CD4-positive, alpha-beta memory T cell (primary cell): Measurements from ENCODE around the gene B3GNT2. TPM values are rescaled to one million over a fixed set of nuclear protein-coding genes. Genes with fewer than 3 reads are reported as not detected.

Experiments
- CTCF ChIA-PET: fragments of 350-600 bp; sonication (Branson Sonifier 250); formaldehyde crosslinking; loops from one replicate; lab custom pipeline; 2021; ENCODE audit warnings: inconsistent platforms; ENCODE audit not compliant: partially characterized antibody; lab: Charles Lee
- POLR2A ChIA-PET: fragments of 350-600 bp; sonication (Branson Sonifier 250); formaldehyde crosslinking; loops from one replicate; lab custom pipeline; 2021; ENCODE audit not compliant: partially characterized antibody; lab: Charles Lee
- DNase-seq, 5 donors: peaks; one replicate each; pipeline versions ENCODE4 v3.0.0 to v3.0.0-alpha.2; 2020 to 2022; ENCODE audit warnings: mixed read lengths in 1 of 5
- H3K27ac ChIP-seq: one replicate; pipeline ENCODE4 v1.7.0; 2013; ENCODE audit warnings: low read depth, low read length
- H3K27me3 ChIP-seq: 2 replicates; pipeline ENCODE4 v1.7.0; 2013; ENCODE audit warnings: mild to moderate bottlenecking, low read length, moderate library complexity; ENCODE audit not compliant: insufficient read depth
- H3K36me3 ChIP-seq: 2 replicates; pipeline ENCODE4 v1.7.0; 2013; ENCODE audit warnings: mild to moderate bottlenecking, low read length, moderate library complexity; ENCODE audit not compliant: insufficient read depth
- H3K4me1 ChIP-seq: 2 replicates; pipeline ENCODE4 v1.7.0; 2013; ENCODE audit warnings: mild to moderate bottlenecking, low read length, moderate library complexity; ENCODE audit not compliant: insufficient read depth
- H3K4me3 ChIP-seq, 2 donors: one replicate each; pipeline ENCODE4 v1.7.0; 2013; ENCODE audit warnings: low read length in 2 of 2, mild to moderate bottlenecking in 1 of 2
- H3K9me3 ChIP-seq, 2 donors: one replicate each; pipeline ENCODE4 v1.7.0; 2013; ENCODE audit warnings: low read length in 2 of 2, control low read depth in 1 of 2; ENCODE audit not compliant: control insufficient read depth in 1 of 2
- H3K27ac Mint-ChIP-seq, 7 donors: one replicate each; pipeline ENCODE4 v1.8.0; 2020 to 2021; ENCODE audit warnings: mixed read lengths in 7 of 7, mild to moderate bottlenecking in 6 of 7, inconsistent platforms in 3 of 7, moderate library complexity in 3 of 7
- H3K27me3 Mint-ChIP-seq, 2 donors: one replicate each; pipeline ENCODE4 v1.8.0; 2020 to 2021; ENCODE audit warnings: mixed read lengths in 2 of 2
- H3K36me3 Mint-ChIP-seq, 2 donors: one replicate each; pipeline ENCODE4 v1.8.0; 2020 to 2021; ENCODE audit warnings: mixed read lengths in 2 of 2, inconsistent platforms in 1 of 2, mild to moderate bottlenecking in 1 of 2
- H3K4me1 Mint-ChIP-seq, 4 donors: one replicate each; pipeline ENCODE4 v1.8.0; 2020 to 2021; ENCODE audit warnings: mixed read lengths in 4 of 4, mild to moderate bottlenecking in 1 of 4
- H3K4me3 Mint-ChIP-seq, 8 donors: one replicate each; pipeline ENCODE4 v1.8.0; 2020 to 2021; ENCODE audit warnings: mixed read lengths in 8 of 8, mild to moderate bottlenecking in 7 of 8, moderate library complexity in 6 of 8, inconsistent platforms in 3 of 8
- H3K9me3 Mint-ChIP-seq, 8 donors: one replicate each; pipeline ENCODE4 v1.8.0; 2020 to 2021; ENCODE audit warnings: mixed read lengths in 8 of 8, mild to moderate bottlenecking in 5 of 8, inconsistent platforms in 3 of 8, moderate library complexity in 1 of 8
- intact Hi-C: fragments of 100-400 bp; cut with micrococcal nuclease; formaldehyde crosslinking; loops from one replicate; pipeline ENCODE4 v1.15.1; 2023
- polyA plus RNA-seq, 2 donors: library from polyadenylated mRNA; unstranded; fragments of 300-500 nt; fragmentation: Illumina TruSeq; gene quantifications; one replicate each; pipeline ENCODE4 v1.2.3, GENCODE V29; 2021
- total RNA-seq, 2 experiments: library from RNA; stranded (reverse); gene quantifications; one replicate each; pipeline ENCODE4 v1.2.3, GENCODE V29; 2021

The B3GNT2 gene
- total and polyA plus RNA-seq, 4 experiments from 2014 or later: 18.3 to 55.7 (median 24.3) TPM

- H3K27ac ChIP-seq: no peak overlapping the region
- no peaks in the 10 kb centered on the region for H3K9me3 ChIP-seq
- peaks cover 81% of the 10 kb centered on the region for H3K4me1 ChIP-seq
- no peaks in the 10 kb centered on the region for H3K27me3 ChIP-seq
- no peaks in the 10 kb centered on the region for H3K27me3 Mint-ChIP-seq
- ChIA-PET POLR2A (no interaction called here), CTCF (no interaction called here)
- H3K27ac Mint-ChIP-seq: peak overlapping the region in 4 of 7 donors; percentile 44 to 67 (median 56)
- no peak overlapping the region for H3K4me3 ChIP-seq
- no peaks in the 10 kb centered on the region for H3K36me3 ChIP-seq
- H3K9me3 Mint-ChIP-seq: peaks cover 3 to 31% (median 10%) of the 10 kb centered on the region in 8 donors
- no peak for DNase-seq
- H3K4me3 Mint-ChIP-seq: peak overlapping the region in 2 of 8 donors; percentile 31 to 57
- peaks cover 31 to 34% of the 10 kb centered on the region in 2 donors for H3K36me3 Mint-ChIP-seq
- H3K4me1 Mint-ChIP-seq: peaks cover 58 to 95% (median 77%) of the 10 kb centered on the region in 4 donors
- intact Hi-C loops: no loop called here
Observed at GRCh38 chr2:62215306-62216064, 19.6 kb downstream of the B3GNT2 start.

- Mint-ChIP-seq H3K36me3 (peaks cover 32 to 34% of the 10 kb centered on the region in 2 donors), H3K4me1 (peaks cover 63 to 99% (median 81%) of the 10 kb centered on the region in 4 donors), H3K27me3 (no peaks in the 10 kb centered on the region), H3K27ac (peak overlapping the region; percentile 10 to 67 (median 35)), H3K4me3 (peak overlapping the region in 3 of 8 donors; percentile 24 to 57 (median 31)), H3K9me3 (peaks cover 3 to 26% (median 10%) of the 10 kb centered on the region in 8 donors)
- no peaks in the 10 kb centered on the region for H3K9me3 ChIP-seq
- no peak overlapping the region for H3K4me3 ChIP-seq
- no peaks in the 10 kb centered on the region for H3K36me3 ChIP-seq
- peaks cover 88% of the 10 kb centered on the region for H3K4me1 ChIP-seq
- H3K27ac ChIP-seq: no peak overlapping the region
- H3K27me3 ChIP-seq: no peaks in the 10 kb centered on the region
- POLR2A ChIA-PET: no interaction called here
- no peak for DNase-seq
- intact Hi-C loops: no loop called here
- CTCF ChIA-PET: interaction anchor here (1.4 kb wide), 1 partner anchor 12 kb away, joined by 6 read pairs; no protein-coding TSS in a partner anchor
Observed at GRCh38 chr2:62216113-62216512, 20.2 kb downstream of the B3GNT2 start.

- H3K4me3 ChIP-seq: no peak overlapping the region
- Mint-ChIP-seq H3K9me3 (peaks cover 2 to 21% (median 7%) of the 10 kb centered on the region in 8 donors), H3K4me3 (peak overlapping the region in 4 of 8 donors; percentile 1 to 64 (median 34)), H3K36me3 (peaks cover 28 to 34% of the 10 kb centered on the region in 2 donors), H3K27me3 (no peaks in the 10 kb centered on the region), H3K4me1 (peaks cover 63 to 99% (median 83%) of the 10 kb centered on the region in 4 donors), H3K27ac (peak overlapping the region in 4 of 7 donors; percentile 37 to 62 (median 54))
- H3K27me3 ChIP-seq: no peaks in the 10 kb centered on the region
- no peaks in the 10 kb centered on the region for H3K36me3 ChIP-seq
- peaks cover 93% of the 10 kb centered on the region for H3K4me1 ChIP-seq
- intact Hi-C loops: no loop called here
- H3K27ac ChIP-seq: no peak overlapping the region
- no peak for DNase-seq
- no peaks in the 10 kb centered on the region for H3K9me3 ChIP-seq
- POLR2A ChIA-PET: no interaction called here
- CTCF ChIA-PET: interaction anchor here (1.4 kb wide), 1 partner anchor 11 kb away, joined by 6 read pairs; no protein-coding TSS in a partner anchor
Observed at GRCh38 chr2:62216616-62217015, 20.7 kb downstream of the B3GNT2 start.

GRCh38 chr2:62217421-62217820, 21.5 kb downstream of the B3GNT2 start:
- intact Hi-C loops: no loop called here
- Mint-ChIP-seq H3K27me3 (no peaks in the 10 kb centered on the region), H3K4me1 (peaks cover 67 to 100% (median 85%) of the 10 kb centered on the region in 4 donors), H3K36me3 (peaks cover 28 to 34% of the 10 kb centered on the region in 2 donors), H3K27ac (peak overlapping the region in 3 of 7 donors; percentile 54 to 67 (median 55)), H3K9me3 (peaks cover 0 to 13% (median 2%) of the 10 kb centered on the region in 8 donors), H3K4me3 (peak overlapping the region in 2 of 8 donors; percentile 7 to 15)
- Histone ChIP-seq H3K4me3 (no peak overlapping the region), H3K4me1 (peaks cover 97% of the 10 kb centered on the region), H3K27ac (no peak overlapping the region), H3K27me3 (no peaks in the 10 kb centered on the region), H3K9me3 (no peaks in the 10 kb centered on the region), H3K36me3 (peaks cover 6% of the 10 kb centered on the region)
- ChIA-PET POLR2A (no interaction called here), CTCF (interaction anchor here (0.9 to 1.4 kb wide), 2 partner anchors 10 to 20 kb away, joined by 3 to 6 read pairs; no protein-coding TSS in a partner anchor)
- DNase-seq: peak in 1 of 5 donors; percentile 24

- intact Hi-C loops: no loop called here
- Mint-ChIP-seq H3K27me3 (no peaks in the 10 kb centered on the region), H3K4me1 (peaks cover 68 to 100% (median 88%) of the 10 kb centered on the region in 4 donors), H3K9me3 (peaks cover 0 to 11% (median 0%) of the 10 kb centered on the region in 8 donors), H3K27ac (peak overlapping the region in 5 of 7 donors; percentile 22 to 81 (median 43)), H3K36me3 (peaks cover 33 to 36% of the 10 kb centered on the region in 2 donors), H3K4me3 (peak overlapping the region in 1 of 8 donors; percentile 36)
- CTCF ChIA-PET: no interaction called here
- Histone ChIP-seq H3K9me3 (no peaks in the 10 kb centered on the region), H3K4me3 (no peak overlapping the region), H3K27me3 (no peaks in the 10 kb centered on the region), H3K36me3 (peaks cover 9% of the 10 kb centered on the region), H3K27ac (no peak overlapping the region), H3K4me1 (peaks cover 97% of the 10 kb centered on the region)
- POLR2A ChIA-PET: no interaction called here
- DNase-seq: no peak
Observed at GRCh38 chr2:62217970-62218369, 22.1 kb downstream of the B3GNT2 start.

GRCh38 chr2:62219407-62220159, 23.7 kb downstream of the B3GNT2 start:
- H3K36me3 Mint-ChIP-seq: peaks cover 32 to 41% of the 10 kb centered on the region in 2 donors
- no peak overlapping the region for H3K27ac ChIP-seq

More at GRCh38 chr2:62219407-62220159, 23.7 kb downstream of the B3GNT2 start:
- peak overlapping the region in 2 of 8 donors; percentile 11 to 21 for H3K4me3 Mint-ChIP-seq
- H3K4me1 Mint-ChIP-seq: peaks cover 60 to 90% (median 78%) of the 10 kb centered on the region in 4 donors
- ChIA-PET CTCF (interaction anchor here (0.8 to 0.9 kb wide), 2 partner anchors 13 to 22 kb away, joined by 4 read pairs; no protein-coding TSS in a partner anchor), POLR2A (interaction anchor here (0.8 kb wide), 1 partner anchor 22 kb away, joined by 3 read pairs; no protein-coding TSS in a partner anchor)
- H3K9me3 Mint-ChIP-seq: peaks cover 0 to 7% (median 0%) of the 10 kb centered on the region in 8 donors
- Histone ChIP-seq H3K27me3 (no peaks in the 10 kb centered on the region), H3K4me1 (peaks cover 84% of the 10 kb centered on the region), H3K4me3 (no peak overlapping the region), H3K9me3 (no peaks in the 10 kb centered on the region), H3K36me3 (peaks cover 12% of the 10 kb centered on the region)
- intact Hi-C loops: no loop called here
- H3K27me3 Mint-ChIP-seq: no peaks in the 10 kb centered on the region
- DNase-seq: peak in 1 of 5 donors; percentile 25
- peak overlapping the region; percentile 5 to 94 (median 71) for H3K27ac Mint-ChIP-seq
